HCT116 (cell line): Measurements from ENCODE around the gene RMDN2.

Source experiments
- CTCF ChIP-seq, 3 experiments: fragments of 200-600 bp in 1 of 3; sonication (generic) in 1 of 3; IDR thresholded peaks in 2 of 3; conservative IDR thresholded peaks in 1 of 3; 2 replicates each; pipeline ENCODE4 v1.5.1; 2012 to 2017; ENCODE audit warnings: low read depth in 2 of 3, low read length in 2 of 3, antibody characterized with exemption in 1 of 3, borderline replicate concordance in 1 of 3, control low read depth in 1 of 3, mild to moderate bottlenecking in 1 of 3, mixed read lengths in 1 of 3, mixed run types in 1 of 3, moderate library complexity in 1 of 3; ENCODE audit not compliant: insufficient read depth in 1 of 3
- EGR1 ChIP-seq: IDR thresholded peaks from 2 replicates; pipeline ENCODE4 v1.6.1; 2012; ENCODE audit warnings: low read depth
- EZH2 ChIP-seq: fragments of 200-600 bp; sonication (generic); IDR thresholded peaks from 2 replicates; pipeline ENCODE4 v1.6.1; 2017; ENCODE audit warnings: antibody characterized with exemption, mixed run types
- JUND ChIP-seq: IDR thresholded peaks from 2 replicates; pipeline ENCODE4 v1.6.1; 2012
- POLR2A ChIP-seq: IDR thresholded peaks from 2 replicates; pipeline ENCODE4 v1.7.0; 2011; ENCODE audit warnings: borderline replicate concordance; ENCODE audit not compliant: insufficient read depth, insufficient read length; ENCODE audit errors: extremely low read depth
- POLR2AphosphoS5 ChIP-seq: IDR thresholded peaks from 2 replicates; pipeline ENCODE4 v1.6.1; 2011; ENCODE audit warnings: mild to moderate bottlenecking, low read depth, low read length, moderate library complexity
- REST ChIP-seq: IDR thresholded peaks from 2 replicates; pipeline ENCODE4 v1.6.1; 2012; ENCODE audit warnings: low read depth

GRCh38 chr2:37985333-37985732, 60.2 kb downstream of the RMDN2 start:
- no peak for TF ChIP-seq CTCF (IDR thresholded peaks at IDR 0.05 in 2 of 3, conservative IDR thresholded peaks at IDR 0.05 in 1 of 3; ENCODE audit: borderline replicate concordance in 1 of 3, insufficient read depth in 1 of 3, low read depth in 2 of 3, low read length in 2 of 3)
- TF ChIP-seq POLR2A, result no peak
- no peak for TF ChIP-seq JUND
- no peak for TF ChIP-seq POLR2AphosphoS5
- TF ChIP-seq EZH2, result no peak
- TF ChIP-seq REST, result no peak
- TF ChIP-seq EGR1, result no peak
